Body of pancreas (tissue), 4 donors: ENCODE data around the gene SSR4. TPM values are rescaled to one million over a fixed set of nuclear protein-coding genes. Genes with fewer than 3 reads are reported as not detected.

Experiments
- ATAC-seq: fragments of 150-250 bp; one replicate; pipeline ENCODE4 v1.9.1; 2016
- DNase-seq, 4 donors: peaks; one replicate each; pipeline ENCODE4 v3.0.0-alpha.2; 2019
- H3K27ac ChIP-seq, 4 donors: fragments of 200-600 bp; sonication (generic); 1 replicate in 3 of 4; 2 replicates in 1 of 4; pipeline versions ENCODE4 v1.5.1 to v1.6.1; 2016 to 2019; ENCODE audit warnings: mild to moderate bottlenecking in 1 of 4, mixed read lengths in 1 of 4, moderate library complexity in 1 of 4
- H3K27me3 ChIP-seq, 2 donors: fragments of 200-600 bp; sonication (generic); one replicate each; pipeline ENCODE4 v1.6.0; 2016; ENCODE audit warnings: mild to moderate bottlenecking in 1 of 2
- H3K36me3 ChIP-seq, 2 donors: fragments of 200-600 bp; sonication (generic); replicated peaks in 1 of 2; 2 replicates each; pipeline ENCODE4 v1.5.1; 2016; ENCODE audit warnings: low read depth in 2 of 2; ENCODE audit not compliant: insufficient read depth in 1 of 2
- H3K4me1 ChIP-seq: fragments of 200-600 bp; sonication (generic); one replicate; pipeline ENCODE4 v1.6.0; 2016
- H3K4me3 ChIP-seq, 2 donors: fragments of 200-600 bp; sonication (generic); 1 replicate in 1 of 2; 2 replicates in 1 of 2; pipeline ENCODE4 v1.5.1; 2016 to 2019
- H3K9me3 ChIP-seq, 3 donors: fragments of 200-600 bp; sonication (generic); 1 replicate in 2 of 3; 2 replicates in 1 of 3; pipeline ENCODE4 v1.5.1; 2016
- CTCF ChIP-seq, 7 experiments: fragments of 450-650 bp in 4 of 7; fragments of 200-600 bp in 3 of 7; sonication (generic) in 3 of 7; IDR thresholded peaks; one replicate each; pipeline ENCODE4 v1.5.1; 2016 to 2019; ENCODE audit warnings: antibody characterized with exemption in 7 of 7
- POLR2A ChIP-seq, 3 donors: fragments of 450-650 bp; IDR thresholded peaks; one replicate each; pipeline ENCODE4 v1.6.1; 2016; ENCODE audit warnings: antibody characterized with exemption in 3 of 3, mild to moderate bottlenecking in 2 of 3
- WGBS, 2 donors: methylation state at CpG; one replicate each; pipeline ENCODE4 v1.1.5; 2017; 5-methylcytosine and 5-hydroxymethylcytosine counted together
- intact Hi-C: fragments of 100-400 bp; cut with DNase I; formaldehyde crosslinking; loops from one replicate; pipeline ENCODE4 v1.15.1; 2023
- total RNA-seq, 2 donors: library from RNA; depleted of rRNA; stranded (reverse); fragments of >200 nt; gene quantifications; one replicate each; pipeline ENCODE4 v1.1.0, GENCODE V29; 2016

The SSR4 gene
- total RNA-seq, 2 donors from 2014 or later = 115 to 238 TPM

GRCh38 chrX:153806999-153807575 lies 12.6 kb downstream of the SSR4 start:
- DNase-seq = no peak
- ATAC-seq = no peak
- intact Hi-C loops = no loop called here
- Histone ChIP-seq H3K4me3 (no peak overlapping the region), H3K27me3 (no peaks in the 10 kb centered on the region), H3K27ac (no peak overlapping the region), H3K9me3 (no peaks in the 10 kb centered on the region), H3K36me3 (no peaks in the 10 kb centered on the region), H3K4me1 (no peaks in the 10 kb centered on the region)
- no peak for TF ChIP-seq CTCF (IDR thresholded peaks at IDR 0.05)
- no peak for TF ChIP-seq POLR2A (IDR thresholded peaks at IDR 0.05)
- WGBS, 2 donors = 92 to 100% methylated on average over 1 to 10 of the region's 28 CpGs

- Histone ChIP-seq H3K27ac (no peak overlapping the region), H3K4me3 (no peak overlapping the region), H3K36me3 (no peaks in the 10 kb centered on the region), H3K9me3 (no peaks in the 10 kb centered on the region), H3K4me1 (no peaks in the 10 kb centered on the region), H3K27me3 (no peaks in the 10 kb centered on the region)
- ATAC-seq (no peak), DNase-seq (no peak)
- TF ChIP-seq CTCF (IDR thresholded peaks at IDR 0.05) = no peak
- no peak for TF ChIP-seq POLR2A (IDR thresholded peaks at IDR 0.05)
- 88 to 90% methylated on average over 6 to 7 of the region's 19 CpGs for WGBS, 2 donors
- intact Hi-C loops = no loop called here
Observed at GRCh38 chrX:153807976-153808375, 13.5 kb downstream of the SSR4 start.

- no peaks in the 10 kb centered on the region for H3K9me3 ChIP-seq
- H3K27ac ChIP-seq = no peak overlapping the region
- H3K4me3 ChIP-seq = no peak overlapping the region
- no peaks in the 10 kb centered on the region for H3K4me1 ChIP-seq
- no peak for DNase-seq
- intact Hi-C loops = no loop called here
- TF ChIP-seq POLR2A (IDR thresholded peaks at IDR 0.05) (no peak), CTCF (IDR thresholded peaks at IDR 0.05) (no peak)
- no peak for ATAC-seq
- 15 to 38% methylated on average over 8 to 14 of the region's 14 CpGs for WGBS, 2 donors
- H3K36me3 ChIP-seq = no peaks in the 10 kb centered on the region
- H3K27me3 ChIP-seq = no peaks in the 10 kb centered on the region
Observed at GRCh38 chrX:153812220-153812619, 17.8 kb downstream of the SSR4 start.

- ATAC-seq (no peak), DNase-seq (no peak)
- 77 to 82% methylated on average over 3 to 5 of the region's 5 CpGs for WGBS, 2 donors
- Histone ChIP-seq H3K4me1 (no peaks in the 10 kb centered on the region), H3K9me3 (no peaks in the 10 kb centered on the region), H3K36me3 (no peaks in the 10 kb centered on the region), H3K4me3 (no peak overlapping the region), H3K27ac (no peak overlapping the region), H3K27me3 (no peaks in the 10 kb centered on the region)
- intact Hi-C loops = no loop called here
- TF ChIP-seq POLR2A (IDR thresholded peaks at IDR 0.05) (no peak), CTCF (IDR thresholded peaks at IDR 0.05) (no peak)
Observed at GRCh38 chrX:153813161-153813560, 18.7 kb downstream of the SSR4 start.

- Histone ChIP-seq H3K9me3 (no peaks in the 10 kb centered on the region), H3K4me3 (no peak overlapping the region), H3K4me1 (peaks cover 9% of the 10 kb centered on the region), H3K27ac (no peak overlapping the region), H3K27me3 (no peaks in the 10 kb centered on the region), H3K36me3 (no peaks in the 10 kb centered on the region)
- 66 to 79% methylated on average over 10 to 18 of the region's 19 CpGs for WGBS, 2 donors
- no peak for ATAC-seq
- DNase-seq = peak in 1 of 4 donors; percentile 7
- intact Hi-C loops = no loop called here
- TF ChIP-seq POLR2A (IDR thresholded peaks at IDR 0.05) (no peak), CTCF (IDR thresholded peaks at IDR 0.05) (no peak)
Observed at GRCh38 chrX:153814591-153815315, 20.3 kb downstream of the SSR4 start.
